ENCODE data around the gene ARHGAP29.
"Not testable (repeated sequence)": the region's sequence is repeated elsewhere in the genome, so short reads cannot be mapped to it uniquely, and the experiment has no call there.

ARHGAP29 gene

DNA sequence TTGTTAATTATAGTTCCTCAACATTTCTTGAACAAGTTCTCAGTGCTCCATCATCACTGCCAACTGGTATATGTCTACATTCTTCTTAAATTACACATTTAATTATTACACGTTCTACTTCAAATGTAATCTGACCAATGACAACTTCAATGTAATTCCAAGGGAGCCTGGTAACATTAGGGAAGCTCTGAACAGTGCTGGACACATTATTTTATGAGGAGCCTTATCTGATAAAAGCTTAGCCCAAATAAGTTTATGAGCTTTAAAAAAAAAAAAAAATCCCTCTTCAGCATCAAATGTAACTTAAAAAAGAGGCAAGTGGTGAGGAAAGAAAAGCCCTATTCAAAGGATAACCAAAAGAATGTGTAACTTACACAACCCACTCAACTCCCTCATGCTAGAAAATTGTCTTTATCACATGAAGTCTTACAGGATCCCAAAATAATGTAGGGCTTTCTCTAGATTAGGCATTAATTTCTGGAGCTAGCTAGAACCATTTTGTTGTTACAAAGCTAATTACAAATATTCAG lies 81.2 kb downstream of the ARHGAP29 start:
- Histone ChIP-seq H3K27ac (no peak overlapping the region), H3K9me3 (no peaks in the 10 kb centered on the region), H3K27me3 (peaks cover 16% of the 10 kb centered on the region), H3K4me3 (ENCODE audit: low read depth in 1 of 2, low read length in 1 of 2) (no peak overlapping the region), H3K36me3 (no peaks in the 10 kb centered on the region), H3K4me1 (ENCODE audit: control insufficient read depth in 1 of 2, insufficient read depth in 1 of 2, low read depth in 1 of 2, low read length in 1 of 2) (no peaks in the 10 kb centered on the region)
- TF ChIP-seq, protein P1, sequence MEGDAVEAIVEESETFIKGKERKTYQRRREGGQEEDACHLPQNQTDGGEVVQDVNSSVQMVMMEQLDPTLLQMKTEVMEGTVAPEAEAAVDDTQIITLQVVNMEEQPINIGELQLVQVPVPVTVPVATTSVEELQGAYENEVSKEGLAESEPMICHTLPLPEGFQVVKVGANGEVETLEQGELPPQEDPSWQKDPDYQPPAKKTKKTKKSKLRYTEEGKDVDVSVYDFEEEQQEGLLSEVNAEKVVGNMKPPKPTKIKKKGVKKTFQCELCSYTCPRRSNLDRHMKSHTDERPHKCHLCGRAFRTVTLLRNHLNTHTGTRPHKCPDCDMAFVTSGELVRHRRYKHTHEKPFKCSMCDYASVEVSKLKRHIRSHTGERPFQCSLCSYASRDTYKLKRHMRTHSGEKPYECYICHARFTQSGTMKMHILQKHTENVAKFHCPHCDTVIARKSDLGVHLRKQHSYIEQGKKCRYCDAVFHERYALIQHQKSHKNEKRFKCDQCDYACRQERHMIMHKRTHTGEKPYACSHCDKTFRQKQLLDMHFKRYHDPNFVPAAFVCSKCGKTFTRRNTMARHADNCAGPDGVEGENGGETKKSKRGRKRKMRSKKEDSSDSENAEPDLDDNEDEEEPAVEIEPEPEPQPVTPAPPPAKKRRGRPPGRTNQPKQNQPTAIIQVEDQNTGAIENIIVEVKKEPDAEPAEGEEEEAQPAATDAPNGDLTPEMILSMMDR (IDR thresholded peaks at IDR 0.05) = no peak

DNA sequence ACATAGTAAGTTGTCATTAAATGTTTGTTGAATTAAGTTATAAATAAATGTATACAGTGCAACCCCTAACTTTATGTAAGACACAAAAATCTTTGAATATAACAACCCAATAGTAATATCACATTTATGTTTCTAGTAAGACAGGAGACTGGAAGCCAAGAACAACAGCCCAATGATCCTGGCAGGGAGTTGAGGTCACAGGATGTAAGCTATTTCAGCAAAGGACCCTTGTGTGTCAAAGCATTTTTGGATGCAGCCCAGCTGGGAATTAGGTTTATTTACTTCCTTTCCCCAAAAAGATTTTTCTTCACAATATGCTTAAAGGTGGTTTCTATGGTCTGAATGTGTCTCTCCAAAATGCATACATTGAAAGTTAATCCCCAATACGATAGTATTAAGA lies 82.4 kb downstream of the ARHGAP29 start:
- TF ChIP-seq, protein P1 (IDR thresholded peaks at IDR 0.05) = no peak
- no peaks in the 10 kb centered on the region for H3K4me1 ChIP-seq (ENCODE audit: control insufficient read depth in 1 of 2, insufficient read depth in 1 of 2, low read depth in 1 of 2, low read length in 1 of 2)
- H3K27ac ChIP-seq = no peak overlapping the region
- H3K27me3 ChIP-seq = peaks cover 7% of the 10 kb centered on the region
- no peaks in the 10 kb centered on the region for H3K9me3 ChIP-seq
- H3K4me3 ChIP-seq (ENCODE audit: low read depth in 1 of 2, low read length in 1 of 2) = no peak overlapping the region
- no peaks in the 10 kb centered on the region for H3K36me3 ChIP-seq

DNA sequence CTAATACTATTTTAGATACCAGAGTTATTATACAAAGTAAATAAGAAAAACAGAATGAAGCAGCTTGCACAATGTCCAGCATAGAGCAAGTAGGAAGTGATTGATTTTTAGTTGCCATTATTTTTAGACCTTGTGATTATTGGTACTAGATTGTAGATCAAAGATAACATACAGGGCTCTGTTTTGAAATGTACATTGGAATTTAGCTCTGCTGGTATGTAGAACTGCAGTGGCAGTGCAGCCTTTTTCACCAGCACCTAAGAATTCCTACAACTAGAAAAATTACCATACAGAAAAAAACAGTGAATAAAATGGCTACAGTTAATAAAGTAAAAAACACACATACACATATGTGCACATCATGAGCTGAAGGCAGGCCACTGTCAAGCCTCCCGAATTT lies 84.3 kb downstream of the ARHGAP29 start:
- Histone ChIP-seq H3K4me1 (ENCODE audit: control insufficient read depth in 1 of 2, insufficient read depth in 1 of 2, low read depth in 1 of 2, low read length in 1 of 2) (no peaks in the 10 kb centered on the region), H3K9me3 (no peaks in the 10 kb centered on the region), H3K4me3 (ENCODE audit: low read depth in 1 of 2, low read length in 1 of 2) (no peak overlapping the region), H3K27me3 (no peaks in the 10 kb centered on the region), H3K27ac (no peak overlapping the region), H3K36me3 (no peaks in the 10 kb centered on the region)
- TF ChIP-seq, protein P1 (IDR thresholded peaks at IDR 0.05) = no peak

DNA sequence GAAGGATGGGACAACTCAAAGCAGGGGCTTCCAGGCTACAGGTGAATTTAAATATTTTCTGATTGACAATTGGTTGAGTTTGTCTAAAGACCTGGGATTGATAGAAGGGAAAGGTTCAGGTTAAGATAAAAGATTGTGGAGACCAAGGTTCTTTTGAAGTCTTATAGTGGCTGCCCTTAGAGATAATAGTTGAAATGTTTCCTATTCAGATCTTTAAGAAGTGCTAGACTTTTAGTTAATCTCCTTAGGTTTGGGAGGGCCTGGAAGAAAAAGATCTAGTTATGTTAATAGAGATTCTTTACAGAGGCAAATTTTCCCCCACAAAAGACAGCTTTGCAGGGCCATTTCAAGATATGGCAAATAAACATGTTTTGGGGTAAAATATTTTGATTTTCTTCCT lies 88.2 kb downstream of the ARHGAP29 start:
- H3K36me3 ChIP-seq; H3K4me1 ChIP-seq (ENCODE audit: control insufficient read depth in 1 of 2, insufficient read depth in 1 of 2, low read depth in 1 of 2, low read length in 1 of 2); H3K27ac ChIP-seq; H3K9me3 ChIP-seq; H3K4me3 ChIP-seq (ENCODE audit: low read depth in 1 of 2, low read length in 1 of 2); H3K27me3 ChIP-seq: not testable (repeated sequence)

DNA sequence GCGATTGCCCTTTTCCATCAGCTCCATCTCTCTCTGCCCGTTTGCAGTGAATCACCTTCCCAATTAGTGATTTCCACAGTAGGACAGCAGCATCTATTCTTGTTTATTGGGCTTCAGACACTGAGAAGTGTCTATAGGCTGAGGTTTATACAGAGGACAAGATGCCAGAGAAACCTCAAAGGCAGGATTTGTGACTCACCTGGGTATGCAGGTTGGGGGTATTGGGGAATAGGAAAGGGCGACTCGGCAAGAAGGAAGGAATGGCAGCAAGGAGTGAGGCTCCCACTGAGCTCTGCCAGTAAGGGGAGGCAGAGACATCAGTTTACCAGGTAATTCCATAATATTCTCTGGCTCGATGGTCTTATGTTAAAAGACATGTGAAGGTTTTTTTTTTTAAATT lies 91.1 kb downstream of the ARHGAP29 start:
- no peaks in the 10 kb centered on the region for H3K9me3 ChIP-seq
- no peaks in the 10 kb centered on the region for H3K27me3 ChIP-seq
- H3K36me3 ChIP-seq = no peaks in the 10 kb centered on the region
- H3K4me1 ChIP-seq (ENCODE audit: control insufficient read depth in 1 of 2, insufficient read depth in 1 of 2, low read depth in 1 of 2, low read length in 1 of 2) = no peaks in the 10 kb centered on the region
- H3K4me3 ChIP-seq (ENCODE audit: low read depth in 1 of 2, low read length in 1 of 2) = no peak overlapping the region
- H3K27ac ChIP-seq = no peak overlapping the region
- TF ChIP-seq, protein P1 (IDR thresholded peaks at IDR 0.05) = no peak

DNA sequence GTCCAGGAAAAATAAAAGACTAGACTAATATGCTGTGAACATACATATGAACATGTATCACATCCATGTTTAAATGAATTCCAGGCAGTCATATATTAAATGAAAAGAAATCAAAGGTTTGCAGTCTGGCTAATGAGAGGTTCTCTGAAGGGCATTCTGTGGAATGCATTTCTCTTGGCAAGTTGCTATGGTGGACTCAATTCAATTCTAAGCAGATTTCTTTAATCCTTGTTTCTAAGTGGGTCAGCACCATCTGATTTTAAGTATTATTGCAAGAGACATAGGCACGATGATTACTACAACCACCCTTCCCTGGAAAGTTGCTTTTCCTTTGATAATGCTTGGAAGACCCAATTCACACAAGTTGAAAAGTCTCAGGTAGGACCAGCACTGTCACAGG lies 92.5 kb downstream of the ARHGAP29 start:
- Histone ChIP-seq H3K27ac (no peak overlapping the region), H3K4me1 (ENCODE audit: control insufficient read depth in 1 of 2, insufficient read depth in 1 of 2, low read depth in 1 of 2, low read length in 1 of 2) (no peaks in the 10 kb centered on the region), H3K36me3 (no peaks in the 10 kb centered on the region), H3K27me3 (peaks cover 5% of the 10 kb centered on the region), H3K9me3 (no peaks in the 10 kb centered on the region), H3K4me3 (ENCODE audit: low read depth in 1 of 2, low read length in 1 of 2) (no peak overlapping the region)
- TF ChIP-seq, protein P1 (IDR thresholded peaks at IDR 0.05) = no peak
